Prostate gland (tissue), 2 donors: Measurements from ENCODE around the gene FGGY. TPM values are rescaled to one million over a fixed set of nuclear protein-coding genes. Genes with fewer than 3 reads are reported as not detected.

Source experiments
- DNase-seq: peaks from one replicate; pipeline ENCODE4 v3.0.0-alpha.2; 2019; ENCODE audit warnings: low spot score
- H3K27ac ChIP-seq, 2 donors: fragments of 200-600 bp; sonication (generic); 2 replicates each; pipeline ENCODE4 v1.5.1; 2017 to 2019
- H3K27me3 ChIP-seq: fragments of 200-600 bp; sonication (generic); replicated peaks from 2 replicates; pipeline ENCODE4 v1.5.1; 2019; ENCODE audit not compliant: insufficient read depth
- H3K36me3 ChIP-seq, 2 donors: fragments of 200-600 bp; sonication (generic); 1 replicate in 1 of 2; 2 replicates in 1 of 2; pipeline versions ENCODE4 v1.5.1 to v1.8.1; 2017 to 2019
- H3K4me1 ChIP-seq: fragments of 200-600 bp; sonication (generic); replicated peaks from 2 replicates; pipeline ENCODE4 v1.5.1; 2019
- H3K4me3 ChIP-seq, 2 donors: fragments of 200-600 bp; sonication (generic); 2 replicates each; pipeline ENCODE4 v1.5.1; 2017 to 2019
- H3K9me3 ChIP-seq: fragments of 200-600 bp; sonication (generic); 2 replicates; pipeline ENCODE4 v1.5.1; 2017
- POLR2A ChIP-seq: fragments of 450-650 bp; IDR thresholded peaks from one replicate; pipeline ENCODE4 v1.6.1; 2016; ENCODE audit warnings: antibody characterized with exemption, mild to moderate bottlenecking
- POLR2AphosphoS5 ChIP-seq: sonication (generic); formaldehyde crosslinking; IDR thresholded peaks from one replicate; pipeline ENCODE4 v1.6.1; 2017; ENCODE audit warnings: antibody characterized with exemption
- WGBS: methylation state at CpG from one replicate; pipeline ENCODE4 v1.1.5; 2018; 5-methylcytosine and 5-hydroxymethylcytosine counted together
- intact Hi-C: fragments of 100-400 bp; cut with DNase I; formaldehyde crosslinking; loops from one replicate; pipeline ENCODE4 v1.14.2; 2022
- total RNA-seq, 2 donors: library from RNA; depleted of rRNA; stranded (reverse); fragments of >200 nt; gene quantifications; one replicate each; pipeline ENCODE4 v1.1.0, GENCODE V29; 2016
- TF ChIP-seq, protein P1 (sequence below), 4 experiments: fragments of 200-600 bp in 2 of 4; fragments of 450-650 bp in 2 of 4; sonication (generic) in 2 of 4; IDR thresholded peaks; 1 replicate in 3 of 4; 2 replicates in 1 of 4; pipeline ENCODE4 v1.5.1; 2016 to 2019; ENCODE audit warnings: antibody characterized with exemption in 4 of 4, mild to moderate bottlenecking in 2 of 4, moderate library complexity in 2 of 4

FGGY gene
- total RNA-seq, 2 donors from 2014 or later = 28.6 to 32.2 TPM

DNA sequence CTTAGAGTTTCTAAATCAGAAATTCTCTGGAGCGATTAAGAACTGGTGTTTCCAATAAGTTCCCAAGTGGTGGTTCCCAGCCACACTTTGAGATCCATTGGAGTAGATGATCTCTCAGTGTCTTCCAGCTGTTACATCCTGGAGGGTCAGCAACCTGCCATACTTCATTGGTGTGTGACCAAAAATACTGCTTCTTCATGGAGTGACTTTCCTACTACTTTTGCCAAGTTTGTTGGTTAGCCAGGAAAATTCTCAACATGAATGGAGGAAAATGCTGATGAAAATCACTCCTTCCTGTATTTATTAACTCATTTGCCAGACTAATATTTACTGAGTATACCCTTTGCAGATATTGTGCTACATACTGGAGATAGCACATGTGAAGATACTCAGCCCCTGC, 186.1 kb downstream of the FGGY start:
- no peak for DNase-seq
- intact Hi-C loops = no loop called here
- H3K27me3 ChIP-seq = no peaks in the 10 kb centered on the region
- no peaks in the 10 kb centered on the region for H3K4me1 ChIP-seq
- no peak for TF ChIP-seq POLR2A
- no peak for TF ChIP-seq POLR2AphosphoS5
- TF ChIP-seq, protein P1, sequence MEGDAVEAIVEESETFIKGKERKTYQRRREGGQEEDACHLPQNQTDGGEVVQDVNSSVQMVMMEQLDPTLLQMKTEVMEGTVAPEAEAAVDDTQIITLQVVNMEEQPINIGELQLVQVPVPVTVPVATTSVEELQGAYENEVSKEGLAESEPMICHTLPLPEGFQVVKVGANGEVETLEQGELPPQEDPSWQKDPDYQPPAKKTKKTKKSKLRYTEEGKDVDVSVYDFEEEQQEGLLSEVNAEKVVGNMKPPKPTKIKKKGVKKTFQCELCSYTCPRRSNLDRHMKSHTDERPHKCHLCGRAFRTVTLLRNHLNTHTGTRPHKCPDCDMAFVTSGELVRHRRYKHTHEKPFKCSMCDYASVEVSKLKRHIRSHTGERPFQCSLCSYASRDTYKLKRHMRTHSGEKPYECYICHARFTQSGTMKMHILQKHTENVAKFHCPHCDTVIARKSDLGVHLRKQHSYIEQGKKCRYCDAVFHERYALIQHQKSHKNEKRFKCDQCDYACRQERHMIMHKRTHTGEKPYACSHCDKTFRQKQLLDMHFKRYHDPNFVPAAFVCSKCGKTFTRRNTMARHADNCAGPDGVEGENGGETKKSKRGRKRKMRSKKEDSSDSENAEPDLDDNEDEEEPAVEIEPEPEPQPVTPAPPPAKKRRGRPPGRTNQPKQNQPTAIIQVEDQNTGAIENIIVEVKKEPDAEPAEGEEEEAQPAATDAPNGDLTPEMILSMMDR (IDR thresholded peaks at IDR 0.05) = no peak
- no peak overlapping the region for H3K27ac ChIP-seq
- no peaks in the 10 kb centered on the region for H3K36me3 ChIP-seq
- H3K9me3 ChIP-seq = no peaks in the 10 kb centered on the region
- WGBS = 100% methylated on average over 1 of the region's 1 CpG
- no peak overlapping the region for H3K4me3 ChIP-seq

DNA sequence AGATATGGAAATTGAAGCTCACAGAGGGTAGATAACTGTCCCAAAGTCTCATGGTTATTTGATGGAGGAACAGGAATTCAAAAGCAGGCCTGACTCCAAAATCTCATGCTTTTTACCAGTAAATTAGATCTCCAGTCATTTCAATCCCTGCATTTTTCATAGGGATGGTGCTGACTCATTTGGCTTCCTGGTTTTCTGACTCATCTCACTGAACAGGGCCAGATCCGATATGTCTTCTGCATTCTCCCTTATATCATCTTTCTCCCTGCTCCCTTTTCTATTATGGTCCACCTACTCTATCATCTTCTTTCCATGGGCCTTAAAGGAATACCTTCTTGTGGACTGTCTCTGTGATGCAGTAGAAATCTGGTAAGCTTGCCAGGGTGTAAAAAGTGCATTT, 187.2 kb downstream of the FGGY start:
- 48% methylated on average over 1 of the region's 1 CpG for WGBS
- TF ChIP-seq POLR2AphosphoS5 (no peak), POLR2A (no peak)
- TF ChIP-seq, protein P1 (IDR thresholded peaks at IDR 0.05) = no peak
- Histone ChIP-seq H3K27ac (no peak overlapping the region), H3K36me3 (no peaks in the 10 kb centered on the region), H3K4me3 (no peak overlapping the region), H3K27me3 (no peaks in the 10 kb centered on the region), H3K9me3 (no peaks in the 10 kb centered on the region), H3K4me1 (no peaks in the 10 kb centered on the region)
- intact Hi-C loops = no loop called here
- DNase-seq = no peak

DNA sequence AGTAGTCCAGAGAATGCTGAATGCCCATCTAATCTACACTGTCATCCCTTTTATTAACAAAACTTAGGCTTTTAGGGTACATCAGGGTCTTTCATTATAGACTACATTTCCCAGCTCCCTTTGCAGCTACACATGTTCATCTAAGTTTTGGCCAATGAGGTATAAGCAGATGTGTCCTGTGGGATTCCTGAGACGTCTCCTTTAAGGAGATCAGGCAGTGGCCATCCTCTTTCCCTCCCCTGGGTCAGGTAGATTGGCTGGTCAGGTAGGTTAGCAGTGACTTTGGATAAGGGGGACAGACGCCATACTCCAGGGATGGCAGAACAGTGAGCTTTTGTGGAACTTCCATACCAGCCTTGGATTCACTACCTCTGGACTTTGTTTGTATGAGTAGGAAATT, 188.3 kb downstream of the FGGY start:
- no peak for DNase-seq
- H3K9me3 ChIP-seq = no peaks in the 10 kb centered on the region
- TF ChIP-seq, protein P1 (IDR thresholded peaks at IDR 0.05) = no peak
- TF ChIP-seq POLR2A (no peak), POLR2AphosphoS5 (no peak)
- no peaks in the 10 kb centered on the region for H3K36me3 ChIP-seq
- intact Hi-C loops = no loop called here
- WGBS = 97% methylated on average over 2 of the region's 2 CpGs
- no peaks in the 10 kb centered on the region for H3K27me3 ChIP-seq
- no peaks in the 10 kb centered on the region for H3K4me1 ChIP-seq
- H3K27ac ChIP-seq = no peak overlapping the region
- no peak overlapping the region for H3K4me3 ChIP-seq

DNA sequence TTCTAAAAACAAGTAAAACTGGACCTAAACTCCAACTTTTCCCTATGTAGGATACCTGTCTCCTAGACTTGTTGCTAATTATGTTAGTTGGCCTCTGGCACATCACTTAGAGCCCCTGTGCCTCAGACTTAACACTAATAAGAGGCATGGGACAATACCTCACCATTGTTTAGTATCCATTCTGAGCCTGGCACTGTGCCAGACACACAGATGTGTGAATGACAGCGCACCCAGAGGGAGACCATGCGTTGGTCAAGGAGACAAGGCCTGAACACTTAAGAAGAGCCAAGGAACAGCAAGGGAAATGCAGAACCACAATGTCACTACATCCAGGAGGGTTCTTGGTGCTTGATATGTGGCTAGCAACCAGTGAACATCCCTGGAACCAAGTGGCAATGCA, 189.1 kb downstream of the FGGY start:
- Histone ChIP-seq H3K9me3 (no peaks in the 10 kb centered on the region), H3K27me3 (no peaks in the 10 kb centered on the region), H3K27ac (no peak overlapping the region), H3K36me3 (no peaks in the 10 kb centered on the region), H3K4me1 (no peaks in the 10 kb centered on the region), H3K4me3 (no peak overlapping the region)
- intact Hi-C loops = no loop called here
- WGBS = 76% methylated on average over 2 of the region's 2 CpGs
- no peak for DNase-seq
- no peak for TF ChIP-seq POLR2A
- no peak for TF ChIP-seq POLR2AphosphoS5
- TF ChIP-seq, protein P1 (IDR thresholded peaks at IDR 0.05) = no peak

DNA sequence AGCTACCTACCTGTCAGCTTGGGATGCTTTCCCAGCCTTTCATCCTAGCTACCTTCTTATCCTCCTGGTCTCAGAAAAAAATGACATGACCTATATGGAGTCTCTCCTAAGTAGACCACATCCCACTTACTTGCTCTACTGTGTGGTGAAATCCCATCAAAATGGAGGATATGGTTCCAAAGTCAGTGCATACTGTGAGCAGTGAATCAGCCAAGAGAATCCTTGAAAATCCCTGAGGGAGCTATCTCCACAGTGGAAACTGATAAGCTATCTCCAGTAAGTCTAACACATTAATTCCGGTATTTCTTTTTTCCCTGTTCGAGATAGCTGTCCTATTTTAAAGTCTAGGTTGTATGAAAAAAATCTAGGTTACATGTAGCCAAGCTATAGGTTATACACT, 189.7 kb downstream of the FGGY start:
- Histone ChIP-seq H3K9me3 (no peaks in the 10 kb centered on the region), H3K4me1 (no peaks in the 10 kb centered on the region), H3K27ac (no peak overlapping the region), H3K4me3 (no peak overlapping the region), H3K36me3 (no peaks in the 10 kb centered on the region), H3K27me3 (no peaks in the 10 kb centered on the region)
- no peak for DNase-seq
- TF ChIP-seq, protein P1 (IDR thresholded peaks at IDR 0.05) = no peak
- TF ChIP-seq POLR2A (no peak), POLR2AphosphoS5 (no peak)
- intact Hi-C loops = no loop called here
- 94% methylated on average over 2 of the region's 2 CpGs for WGBS
